GM23338 (cell line): ENCODE results near the gene DLG5. TPM values are rescaled to one million over a fixed set of nuclear protein-coding genes. Genes with fewer than 3 reads are reported as not detected.

Source experiments
- ATAC-seq: fragments of 200-7000 bp; cut with Tn5 transposase; 3 replicates; pipeline ENCODE4 v1.9.1; 2020
- DNase-seq: peaks from one replicate; pipeline ENCODE4 v3.0.0-alpha.2; 2015; ENCODE audit warnings: low spot score
- H2AFZ ChIP-seq: fragments of 200-600 bp; sonication (generic); 2 replicates; pipeline ENCODE4 v1.8.0; 2016; ENCODE audit warnings: antibody characterized with exemption, mild to moderate bottlenecking, moderate library complexity
- H3F3A ChIP-seq: fragments of 200-600 bp; sonication (generic); replicated peaks from 2 replicates; pipeline ENCODE4 v1.8.0; 2017; ENCODE audit warnings: antibody characterized with exemption, mixed run types, low read depth
- H3K27ac ChIP-seq: fragments of 200-600 bp; sonication (generic); 2 replicates; pipeline ENCODE4 v1.6.1; 2016; ENCODE audit warnings: low read depth
- H3K27me3 ChIP-seq: fragments of 200-600 bp; sonication (generic); 2 replicates; pipeline ENCODE4 v1.8.0; 2016; ENCODE audit warnings: mild to moderate bottlenecking, mixed run types, moderate library complexity; ENCODE audit not compliant: insufficient read depth
- H3K36me3 ChIP-seq: fragments of 200-600 bp; sonication (generic); 2 replicates; pipeline ENCODE4 v1.8.0; 2016; ENCODE audit warnings: mild to moderate bottlenecking; ENCODE audit not compliant: insufficient read depth
- H3K4me1 ChIP-seq: fragments of 200-600 bp; sonication (generic); 2 replicates; pipeline ENCODE4 v1.8.0; 2016; ENCODE audit warnings: mild to moderate bottlenecking, moderate library complexity; ENCODE audit not compliant: insufficient read depth
- H3K4me2 ChIP-seq: fragments of 200-600 bp; sonication (generic); 2 replicates; pipeline ENCODE4 v1.7.1; 2017; ENCODE audit warnings: mixed run types
- H3K4me3 ChIP-seq: fragments of 200-600 bp; sonication (generic); 2 replicates; pipeline ENCODE4 v1.6.1; 2016; ENCODE audit warnings: mixed run types
- H3K79me2 ChIP-seq: fragments of 200-600 bp; sonication (generic); replicated peaks from 2 replicates; pipeline ENCODE4 v1.8.0; 2017; ENCODE audit warnings: mild to moderate bottlenecking; ENCODE audit not compliant: insufficient read depth
- H3K9me2 ChIP-seq: fragments of 200-600 bp; sonication (generic); 2 replicates; pipeline ENCODE4 v1.8.0; 2017; ENCODE audit not compliant: insufficient read depth
- H4K20me1 ChIP-seq: fragments of 200-600 bp; sonication (generic); replicated peaks from 2 replicates; pipeline ENCODE4 v1.8.0; 2017; ENCODE audit warnings: mild to moderate bottlenecking; ENCODE audit not compliant: insufficient read depth
- H3K27ac Mint-ChIP-seq: 2 replicates; pipeline ENCODE4 v1.8.0; 2020; ENCODE audit warnings: inconsistent platforms, mild to moderate bottlenecking, moderate library complexity, mixed read lengths
- H3K27me3 Mint-ChIP-seq: 3 replicates; pipeline ENCODE4 v1.8.0; 2022; ENCODE audit warnings: low read depth, mild to moderate bottlenecking, moderate library complexity, mixed read lengths, inconsistent platforms; ENCODE audit not compliant: insufficient read depth, poor library complexity
- H3K36me3 Mint-ChIP-seq: 3 replicates; pipeline ENCODE4 v1.8.0; 2021; ENCODE audit warnings: low read depth, mild to moderate bottlenecking, inconsistent platforms, moderate library complexity, mixed read lengths
- H3K4me1 Mint-ChIP-seq: 3 replicates; pipeline ENCODE4 v1.8.0; 2020; ENCODE audit warnings: mild to moderate bottlenecking, inconsistent platforms, mixed read lengths
- H3K4me3 Mint-ChIP-seq: 3 replicates; pipeline ENCODE4 v1.8.0; 2021; ENCODE audit warnings: moderate library complexity, mild to moderate bottlenecking, inconsistent platforms, mixed read lengths
- H3K9me3 Mint-ChIP-seq: 3 replicates; pipeline ENCODE4 v1.8.0; 2020; ENCODE audit warnings: moderate library complexity, mild to moderate bottlenecking, inconsistent platforms, mixed read lengths
- CREB1 ChIP-seq: fragments of 250-450 bp; sonication (Bioruptor Pico); IDR thresholded peaks from 2 replicates; pipeline ENCODE4 v1.5.0; 2020; ENCODE audit warnings: low read depth, mild to moderate bottlenecking, moderate library complexity
- EZH2 ChIP-seq: fragments of 200-600 bp; sonication (generic); IDR thresholded peaks from one replicate; pipeline ENCODE4 v1.8.0; 2017; ENCODE audit warnings: antibody characterized with exemption, mild to moderate bottlenecking, low read depth; ENCODE audit not compliant: unreplicated experiment
- NANOG ChIP-seq: IDR thresholded peaks from 2 replicates; pipeline ENCODE4 v1.6.1; 2016; ENCODE audit warnings: antibody characterized with exemption, borderline replicate concordance
- ZNF114 ChIP-seq: fragments of 250-450 bp; sonication (Bioruptor Pico); IDR thresholded peaks from 2 replicates; pipeline ENCODE4 v1.5.0; 2020; ENCODE audit warnings: mild to moderate bottlenecking, moderate library complexity
- ZNF331 ChIP-seq: fragments of 250-450 bp; sonication (Bioruptor Pico); IDR thresholded peaks from 2 replicates; pipeline ENCODE4 v1.5.0; 2020; ENCODE audit warnings: low read depth, mild to moderate bottlenecking, moderate library complexity
- polyA plus RNA-seq: library from polyadenylated mRNA; unstranded; fragments of >200 nt; fragmentation: Nextera tagmentation; extraction: Ambion mirVana; gene quantifications from 2 replicates; pipeline ENCODE4 v1.2.1, GENCODE V29; 2016
- total RNA-seq: library from RNA; depleted of rRNA; stranded (reverse); fragments of >200 nt; shearing (Covaris generic); gene quantifications from 2 replicates; pipeline ENCODE4 v1.2.3, GENCODE V29; 2014
- TF ChIP-seq, protein P1 (sequence below), 2 experiments: fragments of 200-600 bp in 1 of 2; sonication (generic) in 1 of 2; conservative IDR thresholded peaks; 2 replicates each; pipeline versions ENCODE4 v1.5.1 to v1.6.1; 2016 to 2017; ENCODE audit warnings: antibody characterized with exemption in 2 of 2, low read depth in 2 of 2, mild to moderate bottlenecking in 2 of 2, moderate library complexity in 1 of 2
- TF ChIP-seq, protein P2 (sequence below): IDR thresholded peaks from one replicate; pipeline ENCODE4 v1.6.1; 2018; ENCODE audit warnings: antibody characterized with exemption; ENCODE audit not compliant: unreplicated experiment

Gene DLG5
- total and polyA plus RNA-seq, 2 experiments from 2014 or later: 7.4 to 66.6 TPM

DNA sequence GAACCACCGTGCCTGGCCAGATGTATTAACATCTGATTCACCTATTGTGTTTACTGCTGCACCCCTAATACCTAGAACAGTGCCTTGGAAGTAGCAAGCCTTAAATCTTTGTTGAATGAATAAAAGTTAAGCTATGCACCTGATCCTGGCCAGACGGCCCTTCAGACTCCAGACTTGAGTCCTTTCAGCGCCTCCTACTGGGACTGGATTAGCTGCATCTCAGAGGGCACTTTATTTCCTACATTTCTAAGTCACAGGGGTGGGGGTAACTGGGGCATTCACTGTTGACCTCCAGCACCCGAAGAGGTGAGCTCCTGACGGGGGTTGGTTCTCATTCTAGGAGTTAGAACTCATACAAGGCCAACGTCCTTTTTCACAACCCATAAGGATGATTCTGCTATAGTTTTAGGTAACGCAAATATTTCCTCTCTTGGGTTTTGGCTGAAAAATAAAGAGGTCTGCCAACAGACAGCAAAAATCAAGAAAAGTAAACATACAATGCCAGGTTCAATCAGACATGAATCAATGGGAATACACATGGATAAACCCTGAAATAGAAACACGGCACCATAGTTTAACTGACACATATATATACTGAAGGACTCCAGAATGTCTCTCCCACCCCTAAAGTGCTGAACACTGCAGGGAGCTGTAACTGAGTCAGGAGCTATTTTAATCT lies 48.0 kb upstream of the DLG5 start:
- peak; percentile 91 for ATAC-seq
- no peak overlapping the region for H3K4me3 ChIP-seq
- H4K20me1 ChIP-seq: no peaks in the 10 kb centered on the region; the same call in 1 of the 2 replicates
- H3K36me3 Mint-ChIP-seq: peaks cover 32% of the 10 kb centered on the region
- H3K36me3 ChIP-seq: peaks cover 21% of the 10 kb centered on the region
- peaks cover 3% of the 10 kb centered on the region for H3K27me3 Mint-ChIP-seq
- no peaks in the 10 kb centered on the region for H3K27me3 ChIP-seq
- TF ChIP-seq EZH2: no peak
- TF ChIP-seq, protein P1, sequence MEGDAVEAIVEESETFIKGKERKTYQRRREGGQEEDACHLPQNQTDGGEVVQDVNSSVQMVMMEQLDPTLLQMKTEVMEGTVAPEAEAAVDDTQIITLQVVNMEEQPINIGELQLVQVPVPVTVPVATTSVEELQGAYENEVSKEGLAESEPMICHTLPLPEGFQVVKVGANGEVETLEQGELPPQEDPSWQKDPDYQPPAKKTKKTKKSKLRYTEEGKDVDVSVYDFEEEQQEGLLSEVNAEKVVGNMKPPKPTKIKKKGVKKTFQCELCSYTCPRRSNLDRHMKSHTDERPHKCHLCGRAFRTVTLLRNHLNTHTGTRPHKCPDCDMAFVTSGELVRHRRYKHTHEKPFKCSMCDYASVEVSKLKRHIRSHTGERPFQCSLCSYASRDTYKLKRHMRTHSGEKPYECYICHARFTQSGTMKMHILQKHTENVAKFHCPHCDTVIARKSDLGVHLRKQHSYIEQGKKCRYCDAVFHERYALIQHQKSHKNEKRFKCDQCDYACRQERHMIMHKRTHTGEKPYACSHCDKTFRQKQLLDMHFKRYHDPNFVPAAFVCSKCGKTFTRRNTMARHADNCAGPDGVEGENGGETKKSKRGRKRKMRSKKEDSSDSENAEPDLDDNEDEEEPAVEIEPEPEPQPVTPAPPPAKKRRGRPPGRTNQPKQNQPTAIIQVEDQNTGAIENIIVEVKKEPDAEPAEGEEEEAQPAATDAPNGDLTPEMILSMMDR (conservative IDR thresholded peaks at IDR 0.05; ENCODE audit: low read depth in 2 of 2): peak; percentile 86 to 89
- no peak overlapping the region for H3K4me2 ChIP-seq
- no peaks in the 10 kb centered on the region for H3K9me3 Mint-ChIP-seq
- no peak overlapping the region; the same call in 1 of the 2 replicates for H3K27ac ChIP-seq
- no peak overlapping the region for H3K27ac Mint-ChIP-seq
- H3K79me2 ChIP-seq: no peaks in the 10 kb centered on the region
- peaks cover 12% of the 10 kb centered on the region; the same call in 2 of the 3 replicates for H3K4me1 Mint-ChIP-seq
- H3F3A ChIP-seq: peaks cover 10% of the 10 kb centered on the region; the same call in 1 of the 2 replicates
- H3K4me1 ChIP-seq: peaks cover 3% of the 10 kb centered on the region; the same call in 1 of the 2 replicates
- H3K4me3 Mint-ChIP-seq: no peak overlapping the region
- no peak overlapping the region for H2AFZ ChIP-seq
- H3K9me2 ChIP-seq: no peaks in the 10 kb centered on the region
- peak; percentile 94 for DNase-seq

DNA sequence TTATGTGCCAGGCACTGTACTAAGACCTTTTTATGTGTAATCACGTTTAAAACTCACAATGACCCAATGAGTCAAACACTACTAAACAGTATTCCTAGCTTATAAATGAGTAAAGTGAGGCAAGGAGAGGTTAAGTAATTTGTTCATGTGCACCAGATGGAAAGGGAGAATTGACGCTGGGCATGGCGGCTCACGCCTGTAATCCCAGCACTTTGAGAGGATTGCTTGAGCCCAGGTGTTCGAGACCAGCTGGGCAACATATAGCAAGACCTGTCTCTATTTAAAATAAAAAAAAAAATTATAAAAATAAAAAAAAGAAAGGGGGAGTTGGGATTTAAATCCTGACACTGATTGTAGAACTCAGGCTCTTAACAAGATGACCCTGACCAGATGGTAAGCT lies 46.7 kb upstream of the DLG5 start:
- peaks cover 10% of the 10 kb centered on the region; the same call in 1 of the 2 replicates for H3F3A ChIP-seq
- no peaks in the 10 kb centered on the region for H3K27me3 ChIP-seq
- H3K27ac Mint-ChIP-seq: no peak overlapping the region
- no peaks in the 10 kb centered on the region for H3K9me2 ChIP-seq
- ATAC-seq: no peak
- H3K79me2 ChIP-seq: no peaks in the 10 kb centered on the region
- peaks cover 15% of the 10 kb centered on the region; the same call in 1 of the 2 replicates for H3K36me3 ChIP-seq
- H3K4me1 Mint-ChIP-seq: peaks cover 12% of the 10 kb centered on the region; the same call in 2 of the 3 replicates
- no peak overlapping the region for H3K4me2 ChIP-seq
- H3K4me3 Mint-ChIP-seq: no peak overlapping the region
- peaks cover 3% of the 10 kb centered on the region; the same call in 1 of the 2 replicates for H3K4me1 ChIP-seq
- H4K20me1 ChIP-seq: no peaks in the 10 kb centered on the region; the same call in 1 of the 2 replicates
- H3K27ac ChIP-seq: peak overlapping the region; percentile 69; the same call in 1 of the 2 replicates
- no peak overlapping the region for H3K4me3 ChIP-seq
- H3K36me3 Mint-ChIP-seq: peaks cover 22% of the 10 kb centered on the region
- peaks cover 3% of the 10 kb centered on the region for H3K27me3 Mint-ChIP-seq
- no peaks in the 10 kb centered on the region for H3K9me3 Mint-ChIP-seq
- no peak overlapping the region for H2AFZ ChIP-seq
- DNase-seq: no peak
- no peak for TF ChIP-seq EZH2
- no peak for TF ChIP-seq NANOG
- TF ChIP-seq ZNF114: no peak
- no peak for TF ChIP-seq CREB1 (CRISPR knock-in tag)
- TF ChIP-seq ZNF331: no peak
- TF ChIP-seq, protein P2, sequence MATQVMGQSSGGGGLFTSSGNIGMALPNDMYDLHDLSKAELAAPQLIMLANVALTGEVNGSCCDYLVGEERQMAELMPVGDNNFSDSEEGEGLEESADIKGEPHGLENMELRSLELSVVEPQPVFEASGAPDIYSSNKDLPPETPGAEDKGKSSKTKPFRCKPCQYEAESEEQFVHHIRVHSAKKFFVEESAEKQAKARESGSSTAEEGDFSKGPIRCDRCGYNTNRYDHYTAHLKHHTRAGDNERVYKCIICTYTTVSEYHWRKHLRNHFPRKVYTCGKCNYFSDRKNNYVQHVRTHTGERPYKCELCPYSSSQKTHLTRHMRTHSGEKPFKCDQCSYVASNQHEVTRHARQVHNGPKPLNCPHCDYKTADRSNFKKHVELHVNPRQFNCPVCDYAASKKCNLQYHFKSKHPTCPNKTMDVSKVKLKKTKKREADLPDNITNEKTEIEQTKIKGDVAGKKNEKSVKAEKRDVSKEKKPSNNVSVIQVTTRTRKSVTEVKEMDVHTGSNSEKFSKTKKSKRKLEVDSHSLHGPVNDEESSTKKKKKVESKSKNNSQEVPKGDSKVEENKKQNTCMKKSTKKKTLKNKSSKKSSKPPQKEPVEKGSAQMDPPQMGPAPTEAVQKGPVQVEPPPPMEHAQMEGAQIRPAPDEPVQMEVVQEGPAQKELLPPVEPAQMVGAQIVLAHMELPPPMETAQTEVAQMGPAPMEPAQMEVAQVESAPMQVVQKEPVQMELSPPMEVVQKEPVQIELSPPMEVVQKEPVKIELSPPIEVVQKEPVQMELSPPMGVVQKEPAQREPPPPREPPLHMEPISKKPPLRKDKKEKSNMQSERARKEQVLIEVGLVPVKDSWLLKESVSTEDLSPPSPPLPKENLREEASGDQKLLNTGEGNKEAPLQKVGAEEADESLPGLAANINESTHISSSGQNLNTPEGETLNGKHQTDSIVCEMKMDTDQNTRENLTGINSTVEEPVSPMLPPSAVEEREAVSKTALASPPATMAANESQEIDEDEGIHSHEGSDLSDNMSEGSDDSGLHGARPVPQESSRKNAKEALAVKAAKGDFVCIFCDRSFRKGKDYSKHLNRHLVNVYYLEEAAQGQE: no peak
